Measurements from ENCODE around the gene NEUROD2.

GRCh38 chr17:39617446-39618245 lies 9.9 kb upstream of the NEUROD2 start:
- TF ChIP-seq CTCF (IDR thresholded peaks at IDR 0.05) = no peak
- TF ChIP-seq POLR2A (IDR thresholded peaks at IDR 0.05) = no peak
